Upper lobe of left lung (tissue), 4 donors: ENCODE data around the gene ZNF865.

Source experiments
- POLR2A ChIP-seq, 4 donors: fragments of 450-650 bp; IDR thresholded peaks; one replicate each; pipeline ENCODE4 v1.5.1; 2016 to 2017; ENCODE audit warnings: antibody characterized with exemption in 4 of 4, mild to moderate bottlenecking in 2 of 4
- POLR2AphosphoS5 ChIP-seq, 2 donors: sonication (generic); formaldehyde crosslinking; IDR thresholded peaks; one replicate each; pipeline ENCODE4 v1.5.1; 2017; ENCODE audit warnings: antibody characterized with exemption in 2 of 2
- TF ChIP-seq, protein P1 (sequence below), 6 experiments: fragments of 450-650 bp in 4 of 6; fragments of 200-600 bp in 2 of 6; sonication (generic) in 2 of 6; IDR thresholded peaks; one replicate each; pipeline ENCODE4 v1.5.1; 2016 to 2019; ENCODE audit warnings: antibody characterized with exemption in 6 of 6

- TF ChIP-seq, protein P1, sequence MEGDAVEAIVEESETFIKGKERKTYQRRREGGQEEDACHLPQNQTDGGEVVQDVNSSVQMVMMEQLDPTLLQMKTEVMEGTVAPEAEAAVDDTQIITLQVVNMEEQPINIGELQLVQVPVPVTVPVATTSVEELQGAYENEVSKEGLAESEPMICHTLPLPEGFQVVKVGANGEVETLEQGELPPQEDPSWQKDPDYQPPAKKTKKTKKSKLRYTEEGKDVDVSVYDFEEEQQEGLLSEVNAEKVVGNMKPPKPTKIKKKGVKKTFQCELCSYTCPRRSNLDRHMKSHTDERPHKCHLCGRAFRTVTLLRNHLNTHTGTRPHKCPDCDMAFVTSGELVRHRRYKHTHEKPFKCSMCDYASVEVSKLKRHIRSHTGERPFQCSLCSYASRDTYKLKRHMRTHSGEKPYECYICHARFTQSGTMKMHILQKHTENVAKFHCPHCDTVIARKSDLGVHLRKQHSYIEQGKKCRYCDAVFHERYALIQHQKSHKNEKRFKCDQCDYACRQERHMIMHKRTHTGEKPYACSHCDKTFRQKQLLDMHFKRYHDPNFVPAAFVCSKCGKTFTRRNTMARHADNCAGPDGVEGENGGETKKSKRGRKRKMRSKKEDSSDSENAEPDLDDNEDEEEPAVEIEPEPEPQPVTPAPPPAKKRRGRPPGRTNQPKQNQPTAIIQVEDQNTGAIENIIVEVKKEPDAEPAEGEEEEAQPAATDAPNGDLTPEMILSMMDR (IDR thresholded peaks at IDR 0.05) = no peak
- TF ChIP-seq POLR2AphosphoS5 (IDR thresholded peaks at IDR 0.05) = no peak
- no peak for TF ChIP-seq POLR2A (IDR thresholded peaks at IDR 0.05)
Observed at GRCh38 chr19:55617426-55617825, 12.0 kb downstream of the ZNF865 start.
